22Rv1 (cell line): ENCODE results near the gene TRANK1.

Experiments
- H3K27ac ChIP-seq: fragments of 450-650 bp; 2 replicates; pipeline ENCODE4 v1.5.1; 2017
- CTCF ChIP-seq: fragments of 450-650 bp; IDR thresholded peaks from 2 replicates; pipeline ENCODE4 v1.5.1; 2017; ENCODE audit warnings: mild to moderate bottlenecking
- ZFX ChIP-seq: fragments of 450-650 bp; IDR thresholded peaks from 2 replicates; pipeline ENCODE4 v1.6.1; 2017; ENCODE audit warnings: antibody characterized with exemption, borderline replicate concordance

TRANK1 gene

DNA sequence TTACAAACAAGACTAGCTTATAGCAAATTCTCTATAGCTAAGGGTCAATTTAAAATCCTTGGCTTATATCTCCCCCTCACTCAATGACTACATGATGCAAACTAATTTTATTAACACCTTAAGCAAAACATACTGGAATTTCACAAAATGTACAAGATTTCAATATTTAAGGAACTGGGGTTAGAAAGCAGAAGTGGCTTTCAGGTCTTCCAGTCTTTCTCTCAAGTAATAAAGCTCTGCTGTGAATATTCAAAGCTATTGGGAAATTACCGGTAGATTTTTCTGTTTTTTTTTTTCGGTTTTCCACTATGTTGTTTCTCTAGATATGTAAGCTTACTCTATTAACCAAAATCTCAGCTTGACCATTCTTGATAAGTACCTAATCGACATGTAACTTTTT is 44.2 kb upstream of the TRANK1 start:
- no peak overlapping the region for H3K27ac ChIP-seq
- no peak for TF ChIP-seq ZFX
- no peak for TF ChIP-seq CTCF

GRCh38 chr3:36988356-36988755 is 43.5 kb upstream of the TRANK1 start:
- H3K27ac ChIP-seq = no peak overlapping the region
- no peak for TF ChIP-seq CTCF
- no peak for TF ChIP-seq ZFX

GRCh38 chr3:36981006-36981405 is 36.2 kb upstream of the TRANK1 start:
- TF ChIP-seq ZFX = no peak
- no peak for TF ChIP-seq CTCF
- no peak overlapping the region for H3K27ac ChIP-seq

DNA sequence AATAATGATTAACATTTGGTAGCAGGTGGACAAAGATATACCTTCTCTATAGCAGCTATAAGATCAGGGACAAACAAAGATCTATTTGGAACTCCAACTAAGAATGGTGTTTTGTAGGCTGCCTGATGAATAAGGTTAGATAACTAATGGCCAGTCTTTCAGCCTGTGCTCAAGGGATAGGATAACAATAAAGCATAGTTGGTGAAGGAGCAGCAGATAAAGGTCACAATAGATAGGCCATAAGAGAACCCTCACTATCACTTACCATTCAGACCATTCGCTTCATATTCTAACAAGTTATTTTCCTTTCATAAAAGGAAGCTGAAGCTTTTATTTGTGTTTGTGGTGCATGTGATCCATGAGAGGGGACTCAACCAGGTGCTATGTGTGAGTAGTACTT is 28.3 kb upstream of the TRANK1 start:
- no peak overlapping the region for H3K27ac ChIP-seq
- no peak for TF ChIP-seq CTCF
- no peak for TF ChIP-seq ZFX

DNA sequence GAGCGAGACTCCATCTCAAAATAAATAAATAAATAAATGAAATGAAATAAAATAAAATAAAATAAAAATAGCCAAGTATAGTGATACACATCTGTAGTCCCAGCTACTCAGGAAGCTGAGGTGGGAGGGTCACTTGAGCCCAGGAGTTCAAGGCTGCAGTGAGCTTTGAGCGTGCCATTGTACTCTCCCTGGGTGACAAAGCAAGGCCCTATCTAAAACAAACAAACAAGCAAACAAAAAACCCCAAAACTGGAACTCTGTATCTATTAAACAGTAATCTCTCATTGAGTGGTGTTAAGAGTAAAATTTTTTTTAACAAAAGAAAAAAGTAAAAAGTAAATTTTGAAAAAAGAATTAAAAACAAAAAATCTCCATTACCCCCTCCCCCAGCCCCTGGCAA is 27.3 kb upstream of the TRANK1 start:
- no peak for TF ChIP-seq ZFX
- TF ChIP-seq CTCF = no peak
- no peak overlapping the region for H3K27ac ChIP-seq

- TF ChIP-seq ZFX (no peak), CTCF (no peak)
- peak overlapping the region; percentile 2; the same call in 1 of the 2 replicates for H3K27ac ChIP-seq
Observed at GRCh38 chr3:36969540-36970432, 24.9 kb upstream of the TRANK1 start.

- TF ChIP-seq CTCF = no peak
- no peak for TF ChIP-seq ZFX
- no peak overlapping the region for H3K27ac ChIP-seq
Observed at GRCh38 chr3:36969085-36969484, 24.2 kb upstream of the TRANK1 start.
